Activated CD4-positive, alpha-beta memory T cell treated with anti-CD3 and anti-CD28 coated beads, Interleukin-2, amount 10 ng/mL, durations not matched to agents 7 days and 5 days (primary cell): Measurements from ENCODE around the gene SEC11A. TPM values are rescaled to one million over a fixed set of nuclear protein-coding genes. Genes with fewer than 3 reads are reported as not detected.

Experiments
- CTCF ChIA-PET: fragments of 350-600 bp; sonication (Branson Sonifier 250); formaldehyde crosslinking; loops from one replicate; lab custom pipeline; 2021; ENCODE audit warnings: antibody characterized with exemption, inconsistent platforms; lab: Charles Lee
- POLR2A ChIA-PET: fragments of 350-600 bp; sonication (Branson Sonifier 250); formaldehyde crosslinking; loops from one replicate; lab custom pipeline; 2021; ENCODE audit warnings: antibody characterized with exemption; lab: Charles Lee
- DNase-seq: peaks from one replicate; pipeline ENCODE4 v3.0.0-alpha.2; 2020
- H3K27ac Mint-ChIP-seq: one replicate; pipeline ENCODE4 v1.8.0; 2021; ENCODE audit warnings: mild to moderate bottlenecking, mixed read lengths
- H3K27me3 Mint-ChIP-seq: one replicate; pipeline ENCODE4 v1.8.0; 2021; ENCODE audit warnings: mixed read lengths
- H3K36me3 Mint-ChIP-seq: one replicate; pipeline ENCODE4 v1.8.0; 2021; ENCODE audit warnings: low read depth, mixed read lengths
- H3K4me1 Mint-ChIP-seq: one replicate; pipeline ENCODE4 v1.8.0; 2021; ENCODE audit warnings: mixed read lengths
- H3K4me3 Mint-ChIP-seq: one replicate; pipeline ENCODE4 v1.8.0; 2021; ENCODE audit warnings: mild to moderate bottlenecking, mixed read lengths
- H3K9me3 Mint-ChIP-seq: one replicate; pipeline ENCODE4 v1.8.0; 2021; ENCODE audit warnings: mixed read lengths
- total RNA-seq, 2 experiments: library from RNA; stranded (reverse); gene quantifications; one replicate each; pipeline ENCODE4 v1.2.3, GENCODE V29; 2021

Gene SEC11A
- total RNA-seq, 2 experiments from 2014 or later = 132 to 139 TPM

GRCh38 chr15:84734794-84735479, 19.0 kb upstream of the SEC11A start:
- peak; percentile 79 for DNase-seq
- H3K36me3 Mint-ChIP-seq = no peaks in the 10 kb centered on the region
- ChIA-PET CTCF (interaction anchor here (1.0 to 5.9 kb wide), 10 partner anchors 10 to 81 kb away, joined by 3 to 68 read pairs (median 6); partner anchors contain the start of genes SEC11A, WDR73 and ZNF592), POLR2A (interaction anchor here (0.8 to 7.7 kb wide), 19 partner anchors 9 to 138 kb away, joined by 3 to 233 read pairs (median 5); partner anchors contain the start of genes NMB, SEC11A, WDR73 and ZNF592)
- no peaks in the 10 kb centered on the region for H3K27me3 Mint-ChIP-seq
- H3K27ac Mint-ChIP-seq = peak overlapping the region; percentile 98
- H3K4me3 Mint-ChIP-seq = peak overlapping the region; percentile 58
- peaks cover 57% of the 10 kb centered on the region for H3K4me1 Mint-ChIP-seq
- H3K9me3 Mint-ChIP-seq = no peaks in the 10 kb centered on the region

GRCh38 chr15:84731774-84732173, 15.8 kb upstream of the SEC11A start:
- POLR2A ChIA-PET = interaction anchor here (1.4 to 7.7 kb wide), 3 partner anchors 16 to 21 kb away, joined by 4 to 233 read pairs (median 5); partner anchors contain the start of gene SEC11A
- Mint-ChIP-seq H3K27me3 (no peaks in the 10 kb centered on the region), H3K4me3 (no peak overlapping the region), H3K9me3 (no peaks in the 10 kb centered on the region), H3K4me1 (peaks cover 58% of the 10 kb centered on the region), H3K27ac (no peak overlapping the region), H3K36me3 (no peaks in the 10 kb centered on the region)
- CTCF ChIA-PET = interaction anchor here (0.9 kb wide), 1 partner anchor 11 kb away, joined by 3 read pairs; no protein-coding TSS in a partner anchor
- no peak for DNase-seq

GRCh38 chr15:84727429-84727828, 11.5 kb upstream of the SEC11A start:
- Mint-ChIP-seq H3K9me3 (no peaks in the 10 kb centered on the region), H3K36me3 (no peaks in the 10 kb centered on the region), H3K27ac (no peak overlapping the region), H3K27me3 (no peaks in the 10 kb centered on the region), H3K4me1 (peaks cover 45% of the 10 kb centered on the region), H3K4me3 (no peak overlapping the region)
- CTCF ChIA-PET = interaction anchor here (5.4 to 5.5 kb wide), 2 partner anchors 8 to 12 kb away, joined by 26 to 57 read pairs; partner anchors contain the start of gene SEC11A
- POLR2A ChIA-PET = interaction anchor here (5.1 to 8.5 kb wide), 2 partner anchors 8 to 11 kb away, joined by 105 to 152 read pairs; partner anchors contain the start of gene SEC11A
- no peak for DNase-seq

GRCh38 chr15:84725001-84725491, 9.1 kb upstream of the SEC11A start:
- ChIA-PET CTCF (interaction anchor here (1.7 to 5.5 kb wide), 3 partner anchors 10 to 67 kb away, joined by 7 to 57 read pairs (median 26); partner anchors contain the start of genes NMB and SEC11A), POLR2A (interaction anchor here (0.7 to 8.5 kb wide), 9 partner anchors 9 to 94 kb away, joined by 3 to 152 read pairs (median 6); partner anchors contain the start of genes SEC11A and WDR73)
- H3K9me3 Mint-ChIP-seq = no peaks in the 10 kb centered on the region
- no peaks in the 10 kb centered on the region for H3K27me3 Mint-ChIP-seq
- DNase-seq = peak; percentile 57
- H3K4me1 Mint-ChIP-seq = peaks cover 51% of the 10 kb centered on the region
- peak overlapping the region; percentile 91 for H3K27ac Mint-ChIP-seq
- H3K36me3 Mint-ChIP-seq = no peaks in the 10 kb centered on the region
- H3K4me3 Mint-ChIP-seq = peak overlapping the region; percentile 11

- Mint-ChIP-seq H3K9me3 (no peaks in the 10 kb centered on the region), H3K36me3 (no peaks in the 10 kb centered on the region), H3K27me3 (no peaks in the 10 kb centered on the region), H3K4me1 (peaks cover 46% of the 10 kb centered on the region), H3K4me3 (no peak overlapping the region), H3K27ac (no peak overlapping the region)
- CTCF ChIA-PET = interaction anchor here (1.7 to 5.4 kb wide), 2 partner anchors 13 to 25 kb away, joined by 5 to 57 read pairs; no protein-coding TSS in a partner anchor
- DNase-seq = no peak
- POLR2A ChIA-PET = interaction anchor here (1.1 to 8.5 kb wide), 3 partner anchors 9 to 27 kb away, joined by 3 to 152 read pairs (median 13); partner anchors contain the start of gene ZNF592
Observed at GRCh38 chr15:84722628-84723027, 6.7 kb upstream of the SEC11A start.

DNA sequence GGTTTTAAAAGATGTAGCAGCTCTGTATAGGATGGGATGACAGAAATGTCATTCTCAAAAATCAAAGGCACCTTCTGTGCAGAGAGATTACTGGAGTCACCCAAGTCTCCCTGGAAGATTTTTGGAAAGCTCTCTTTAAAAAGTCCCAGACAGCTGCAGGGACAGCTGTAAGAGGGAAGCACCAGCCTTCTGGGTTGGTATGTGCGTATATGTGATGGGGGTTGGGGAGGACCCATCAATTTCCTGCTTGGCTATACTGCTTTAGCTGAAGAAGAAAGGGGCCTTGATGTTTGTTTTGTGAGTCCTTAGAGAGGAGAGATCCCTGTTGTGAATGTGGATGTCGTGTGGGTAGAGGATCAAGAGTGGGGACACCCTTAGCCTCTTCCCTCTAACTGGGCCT, 5.4 kb upstream of the SEC11A start:
- Mint-ChIP-seq H3K27ac (peak overlapping the region; percentile 70), H3K9me3 (no peaks in the 10 kb centered on the region), H3K36me3 (no peaks in the 10 kb centered on the region), H3K4me1 (peaks cover 51% of the 10 kb centered on the region), H3K27me3 (no peaks in the 10 kb centered on the region), H3K4me3 (no peak overlapping the region)
- POLR2A ChIA-PET = interaction anchor here (1.2 to 8.5 kb wide), 6 partner anchors 9 to 67 kb away, joined by 3 to 152 read pairs (median 8); partner anchors contain the start of genes WDR73 and ZNF592
- CTCF ChIA-PET = interaction anchor here (0.6 to 1.3 kb wide), 3 partner anchors 14 to 108 kb away, joined by 3 to 5 read pairs (median 5); partner anchors contain the start of gene WDR73
- no peak for DNase-seq

- H3K4me1 Mint-ChIP-seq = peaks cover 47% of the 10 kb centered on the region
- peaks cover 25% of the 10 kb centered on the region for H3K36me3 Mint-ChIP-seq
- ChIA-PET CTCF (interaction anchor here (0.8 to 6.9 kb wide), 8 partner anchors 11 to 143 kb away, joined by 3 to 68 read pairs (median 18); partner anchors contain the start of genes NMB and ZNF592), POLR2A (interaction anchor here (1.0 to 6.2 kb wide), 24 partner anchors 9 to 117 kb away, joined by 3 to 233 read pairs (median 8); partner anchors contain the start of genes NMB, WDR73 and ZNF592)
- peak overlapping the region; percentile 94 for H3K4me3 Mint-ChIP-seq
- peak overlapping the region; percentile 96 for H3K27ac Mint-ChIP-seq
- peak; percentile 49 for DNase-seq
- no peaks in the 10 kb centered on the region for H3K9me3 Mint-ChIP-seq
- H3K27me3 Mint-ChIP-seq = no peaks in the 10 kb centered on the region
Observed at GRCh38 chr15:84715441-84716035, 401 bp downstream of the SEC11A start.

DNA sequence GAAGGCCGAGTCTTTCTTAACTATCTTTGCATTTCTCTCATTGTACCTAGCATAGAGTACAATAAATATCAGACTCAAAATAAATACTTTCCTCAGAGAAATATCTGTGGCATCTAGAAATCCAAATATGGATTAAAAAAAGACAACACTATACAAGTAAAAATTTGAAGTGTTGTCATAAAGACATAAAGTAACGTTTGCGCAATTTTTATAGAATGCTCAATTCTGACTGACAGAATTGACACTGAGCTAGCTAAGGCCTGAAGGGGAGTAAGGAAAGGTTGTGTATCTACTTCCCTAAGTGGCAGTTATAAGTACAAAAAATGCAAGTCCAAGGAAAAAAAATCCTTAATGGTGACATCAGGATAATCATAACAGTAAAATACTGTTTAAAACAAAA, 1.1 kb downstream of the SEC11A start:
- Mint-ChIP-seq H3K27ac (peak overlapping the region; percentile 96), H3K4me3 (peak overlapping the region; percentile 94), H3K27me3 (no peaks in the 10 kb centered on the region), H3K4me1 (peaks cover 45% of the 10 kb centered on the region), H3K9me3 (no peaks in the 10 kb centered on the region), H3K36me3 (peaks cover 28% of the 10 kb centered on the region)
- DNase-seq = no peak
- ChIA-PET POLR2A (interaction anchor here (1.1 to 6.2 kb wide), 17 partner anchors 8 to 83 kb away, joined by 3 to 233 read pairs (median 9); partner anchors contain the start of genes NMB, WDR73 and ZNF592), CTCF (interaction anchor here (0.8 to 6.9 kb wide), 7 partner anchors 11 to 143 kb away, joined by 3 to 68 read pairs (median 24); partner anchors contain the start of genes NMB and ZNF592)

DNA sequence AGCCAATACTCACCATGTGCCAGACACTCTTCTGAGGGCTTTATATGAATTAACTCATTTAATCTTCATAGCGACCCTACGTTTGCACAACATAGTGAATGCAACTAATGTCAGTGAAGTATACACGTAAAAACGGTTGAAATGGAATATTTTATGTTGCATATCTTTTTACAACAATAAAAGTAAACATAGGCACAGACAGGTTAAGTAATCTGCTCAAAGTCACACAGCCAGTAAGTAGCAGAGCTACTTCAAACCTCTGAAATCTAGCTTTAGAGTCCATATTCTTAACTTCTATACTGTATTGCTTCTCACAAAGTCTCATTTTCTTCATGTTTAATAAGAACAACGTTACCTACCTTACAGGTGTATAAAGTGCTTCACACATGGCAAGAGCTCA, 1.6 kb downstream of the SEC11A start:
- Mint-ChIP-seq H3K36me3 (peaks cover 28% of the 10 kb centered on the region), H3K27ac (peak overlapping the region; percentile 26), H3K27me3 (no peaks in the 10 kb centered on the region), H3K4me1 (peaks cover 45% of the 10 kb centered on the region), H3K4me3 (peak overlapping the region; percentile 94), H3K9me3 (no peaks in the 10 kb centered on the region)
- ChIA-PET CTCF (interaction anchor here (0.8 to 6.9 kb wide), 7 partner anchors 12 to 57 kb away, joined by 3 to 68 read pairs (median 24); partner anchors contain the start of genes NMB and ZNF592), POLR2A (interaction anchor here (1.1 to 6.2 kb wide), 11 partner anchors 11 to 82 kb away, joined by 3 to 233 read pairs (median 17); partner anchors contain the start of genes WDR73 and ZNF592)
- no peak for DNase-seq

GRCh38 chr15:84703808-84704207, 12.1 kb downstream of the SEC11A start:
- peaks cover 56% of the 10 kb centered on the region for H3K36me3 Mint-ChIP-seq
- H3K27ac Mint-ChIP-seq = no peak overlapping the region
- no peak overlapping the region for H3K4me3 Mint-ChIP-seq
- no peak for DNase-seq
- no peaks in the 10 kb centered on the region for H3K9me3 Mint-ChIP-seq
- ChIA-PET CTCF (interaction anchor here (1.1 to 1.3 kb wide), 2 partner anchors 32 to 46 kb away, joined by 3 to 5 read pairs; no protein-coding TSS in a partner anchor), POLR2A (interaction anchor here (0.9 to 1.4 kb wide), 3 partner anchors 12 to 45 kb away, joined by 3 to 4 read pairs (median 3); partner anchors contain the start of gene SEC11A)
- no peaks in the 10 kb centered on the region for H3K27me3 Mint-ChIP-seq
- H3K4me1 Mint-ChIP-seq = peaks cover 40% of the 10 kb centered on the region

DNA sequence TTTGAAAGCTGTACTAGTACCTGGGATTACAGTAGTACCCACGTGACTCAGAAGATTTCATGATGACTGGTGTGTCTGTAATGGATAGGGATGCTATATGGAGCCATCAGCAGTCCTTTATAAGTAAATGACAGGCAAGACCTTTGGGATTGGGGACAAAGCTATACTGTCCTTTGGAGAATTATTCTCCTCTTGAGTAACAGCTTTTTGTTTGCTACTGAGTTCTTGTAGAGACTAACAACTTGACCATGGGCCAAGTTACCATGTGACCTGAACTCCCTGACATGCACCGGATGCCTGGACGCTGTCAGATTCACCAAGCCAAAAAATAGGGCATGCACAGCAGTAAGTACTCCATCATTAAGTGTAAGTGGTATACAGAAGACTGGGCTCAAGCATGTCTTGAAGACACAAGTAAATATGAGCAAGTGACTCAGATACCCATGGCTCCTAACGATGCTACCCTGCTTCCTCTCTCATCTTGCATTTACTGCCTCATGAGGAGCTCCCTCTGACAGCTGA, 12.9 kb downstream of the SEC11A start:
- Mint-ChIP-seq H3K9me3 (no peaks in the 10 kb centered on the region), H3K27ac (peak overlapping the region; percentile 3), H3K36me3 (peaks cover 51% of the 10 kb centered on the region), H3K4me1 (peaks cover 43% of the 10 kb centered on the region), H3K4me3 (no peak overlapping the region), H3K27me3 (no peaks in the 10 kb centered on the region)
- CTCF ChIA-PET = interaction anchor here (0.8 to 1.3 kb wide), 3 partner anchors 9 to 46 kb away, joined by 3 to 5 read pairs (median 3); no protein-coding TSS in a partner anchor
- DNase-seq = no peak
- POLR2A ChIA-PET = interaction anchor here (0.9 to 1.4 kb wide), 2 partner anchors 44 to 46 kb away, joined by 3 to 4 read pairs; no protein-coding TSS in a partner anchor
